Upper lobe of left lung (tissue), 4 donors: Measurements from ENCODE around the gene UBAP2.

Experiments
- CTCF ChIP-seq, 6 experiments: fragments of 450-650 bp in 4 of 6; fragments of 200-600 bp in 2 of 6; sonication (generic) in 2 of 6; IDR thresholded peaks; one replicate each; pipeline ENCODE4 v1.5.1; 2016 to 2019; ENCODE audit warnings: antibody characterized with exemption in 6 of 6
- EP300 ChIP-seq, 4 donors: sonication (generic); formaldehyde crosslinking; IDR thresholded peaks; one replicate each; pipeline ENCODE4 v1.5.1; 2017; ENCODE audit warnings: antibody characterized with exemption in 4 of 4, control low read depth in 2 of 4
- POLR2A ChIP-seq, 4 donors: fragments of 450-650 bp; IDR thresholded peaks; one replicate each; pipeline ENCODE4 v1.5.1; 2016 to 2017; ENCODE audit warnings: antibody characterized with exemption in 4 of 4, mild to moderate bottlenecking in 2 of 4
- POLR2AphosphoS5 ChIP-seq, 2 donors: sonication (generic); formaldehyde crosslinking; IDR thresholded peaks; one replicate each; pipeline ENCODE4 v1.5.1; 2017; ENCODE audit warnings: antibody characterized with exemption in 2 of 2

- TF ChIP-seq EP300 (IDR thresholded peaks at IDR 0.05) (no peak), CTCF (IDR thresholded peaks at IDR 0.05) (no peak), POLR2AphosphoS5 (IDR thresholded peaks at IDR 0.05) (no peak), POLR2A (IDR thresholded peaks at IDR 0.05) (no peak)
These were observed 16.1 kb downstream of the UBAP2 start for GRCh38 chr9:34032631-34033030.
